ENCODE results near the gene ZNF503.
A peak's percentile ranks its signal among the peaks of the same experiment; 100 is the strongest.

ZNF503 gene

DNA sequence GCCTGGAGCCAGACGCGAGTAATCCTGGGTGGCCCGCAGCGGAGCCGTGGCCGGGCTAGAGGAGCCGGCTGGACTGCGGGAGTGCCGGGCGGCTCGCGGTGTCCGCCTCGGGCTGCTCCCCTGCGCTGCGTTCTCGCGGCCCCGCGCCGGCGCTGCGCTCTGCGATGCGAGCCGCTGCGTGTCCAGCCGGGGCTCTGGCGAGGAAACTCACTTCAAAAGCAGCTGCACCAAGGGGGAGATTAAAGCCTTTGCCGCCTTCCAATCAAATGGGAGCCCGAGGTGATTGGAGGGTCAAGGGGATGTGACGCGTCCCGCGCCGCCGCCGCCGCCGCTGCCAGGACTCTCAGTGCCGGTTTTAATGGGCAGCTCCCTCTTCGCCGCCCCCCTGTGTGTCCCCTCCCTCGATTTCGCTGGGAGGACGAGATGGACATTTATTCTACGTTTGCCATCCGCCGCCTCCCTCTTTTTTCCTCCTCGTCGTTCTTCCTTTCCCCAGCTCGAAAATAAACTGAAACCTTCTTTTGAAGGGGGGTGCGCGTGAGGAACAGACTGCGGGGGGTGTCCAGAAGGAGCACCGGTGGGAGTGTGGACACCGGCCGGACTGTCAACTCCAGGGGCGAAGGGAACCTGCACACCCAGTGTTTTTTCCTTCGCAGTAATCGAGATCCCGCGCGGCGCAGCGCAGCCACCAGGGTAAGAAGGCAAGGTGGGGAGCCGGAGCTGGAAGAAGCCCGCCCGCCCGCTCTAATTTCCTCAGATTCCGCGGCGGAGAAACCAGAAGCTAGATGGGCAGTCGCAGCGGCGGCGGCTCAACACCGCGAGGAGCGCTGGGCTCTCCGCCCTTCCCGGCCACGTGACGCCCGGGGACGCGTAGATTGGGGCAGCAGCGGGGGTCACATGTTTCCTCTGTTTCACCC, at the start of gene ZNF503:
TSS of gene ZNF503 (minus strand) at position 196 of the 917 bp plus-strand sequence. CDS start 345 bp downstream, outside the sequence.
- peak; percentile 98 for DNase-seq

DNA sequence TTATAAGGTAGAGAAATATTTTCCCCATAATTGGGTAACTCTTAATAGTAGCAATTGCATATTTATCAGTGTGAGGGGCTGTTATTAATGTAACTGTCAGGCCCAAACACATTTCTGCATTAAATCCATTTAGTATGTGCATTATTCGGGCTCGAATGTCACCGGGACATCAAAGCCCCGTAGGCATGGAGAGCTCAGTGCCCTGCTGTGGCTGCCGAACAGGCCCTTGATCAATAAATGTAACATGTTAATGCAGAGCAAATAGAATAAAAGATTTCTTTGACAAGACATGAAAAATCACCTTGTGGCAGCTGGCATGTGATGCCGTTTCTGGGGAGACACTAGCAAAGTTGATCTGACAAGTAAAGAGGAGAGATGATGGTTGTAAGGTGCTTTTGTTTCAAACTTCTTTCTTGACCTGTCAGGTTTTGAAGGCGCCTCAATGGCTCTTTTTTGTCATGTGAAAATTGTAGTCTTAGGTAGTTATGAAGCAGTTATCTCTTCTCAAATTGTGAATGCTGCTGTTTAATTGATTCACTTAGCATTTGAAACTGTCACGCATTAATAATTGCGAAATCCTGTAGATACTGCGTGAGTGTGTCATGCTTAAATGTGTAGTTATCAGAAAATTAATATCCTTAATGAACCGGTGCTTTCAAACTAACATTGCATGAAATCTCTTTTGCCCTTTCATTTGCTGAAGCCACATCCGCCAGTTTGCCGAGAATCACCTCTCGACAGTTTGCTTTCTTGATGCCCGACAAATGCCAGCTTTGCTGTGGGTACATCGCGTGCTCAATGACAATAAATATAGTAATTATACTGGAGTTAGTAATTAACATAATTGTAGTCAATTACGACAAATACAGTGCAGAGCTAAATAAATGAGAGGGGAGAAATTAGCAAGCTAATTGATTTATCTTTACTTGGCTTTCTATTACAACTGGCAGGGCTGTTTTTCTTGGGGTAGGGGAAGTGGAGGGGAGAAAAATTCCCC, 49.4 kb upstream of the ZNF503 start:
- DNase-seq: peak; percentile 32

- no peak for DNase-seq
Measured at GRCh38 chr10:75450075-75450445, 48.5 kb upstream of the ZNF503 start.

- DNase-seq: no peak
Measured at GRCh38 chr10:75449382-75450074, 48.0 kb upstream of the ZNF503 start.

DNA sequence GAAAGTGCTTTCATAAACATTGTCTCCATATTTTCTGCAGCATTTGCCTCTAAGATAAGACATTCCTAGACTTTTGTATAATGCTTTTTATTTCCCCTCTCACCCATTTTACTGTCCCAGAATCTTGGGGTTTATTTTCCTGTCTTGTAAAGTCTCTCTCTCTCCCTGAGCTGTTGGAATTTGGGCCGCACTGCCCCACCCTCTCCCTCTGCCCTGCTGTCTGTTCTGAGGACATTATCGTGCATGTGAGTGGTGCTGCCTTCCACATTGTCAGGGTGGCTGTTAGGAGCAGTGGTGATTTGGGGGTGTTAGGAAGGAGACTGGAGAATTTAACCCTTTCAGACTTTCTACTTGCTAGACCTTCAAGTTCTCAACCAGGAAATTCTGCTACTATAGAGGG, 46.6 kb upstream of the ZNF503 start:
- DNase-seq: no peak

- peak; percentile 4 for DNase-seq
Measured at GRCh38 chr10:75446508-75446907, 44.9 kb upstream of the ZNF503 start.

- DNase-seq: peak; percentile 55
Measured at GRCh38 chr10:75444781-75445386, 43.3 kb upstream of the ZNF503 start.

DNA sequence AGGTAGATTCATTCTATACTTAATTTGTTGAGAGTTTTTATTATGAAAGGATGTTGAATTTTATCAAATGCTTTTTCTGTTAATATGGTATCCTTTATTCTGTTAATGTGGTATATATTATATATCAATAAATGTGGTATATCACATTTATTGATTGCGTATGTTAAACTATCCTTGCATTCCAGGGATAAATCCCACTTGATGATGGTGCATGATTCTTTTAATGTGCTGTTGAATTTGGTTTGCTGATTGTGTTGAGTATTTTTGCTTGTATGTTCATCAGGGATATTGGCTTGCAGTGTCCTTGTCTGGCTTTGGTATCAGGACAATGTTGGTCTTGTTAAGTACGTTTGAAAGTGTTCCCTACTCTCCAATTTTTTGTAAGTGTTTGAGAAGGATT, 41.8 kb upstream of the ZNF503 start:
- no peak for DNase-seq

DNA sequence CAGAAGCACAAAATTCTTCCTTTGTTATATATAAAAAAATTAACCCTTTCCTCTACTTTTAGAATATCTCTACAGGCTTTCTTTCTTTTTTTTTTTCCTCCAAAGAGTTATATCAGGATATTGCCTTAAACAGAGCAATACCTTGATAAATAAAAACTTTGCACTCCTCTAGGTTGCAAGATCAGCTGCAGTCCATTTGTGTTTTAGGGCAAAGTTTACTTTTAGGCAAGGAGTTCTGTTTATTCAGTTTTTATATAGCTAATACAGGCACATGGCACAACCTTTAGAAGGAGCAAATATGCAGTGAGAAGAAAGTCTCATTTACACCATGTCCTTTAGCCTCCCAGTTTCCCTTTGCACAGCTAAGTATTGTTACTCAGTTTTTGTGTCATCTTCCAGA, 40.1 kb upstream of the ZNF503 start:
- DNase-seq: no peak

DNA sequence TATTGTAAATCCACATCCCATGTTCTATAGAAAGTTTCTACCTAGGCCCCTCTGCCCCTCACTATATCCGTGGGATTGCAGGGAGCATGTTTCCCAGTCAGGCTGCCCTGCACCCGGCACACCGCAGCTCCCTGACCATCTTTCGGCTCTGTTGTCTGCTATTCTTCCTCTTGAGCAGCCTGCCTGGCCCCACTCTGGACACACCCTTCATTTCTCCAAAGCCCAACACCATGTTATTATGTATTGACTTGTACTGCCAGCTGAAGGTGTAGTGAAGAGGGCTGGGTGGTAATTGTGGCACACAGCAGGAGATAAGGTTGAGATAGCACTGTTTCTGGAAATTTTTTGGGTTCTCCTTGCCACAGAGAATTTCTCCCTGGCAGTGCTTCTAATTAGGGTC, 39.6 kb upstream of the ZNF503 start:
- peak; percentile 31 for DNase-seq

DNA sequence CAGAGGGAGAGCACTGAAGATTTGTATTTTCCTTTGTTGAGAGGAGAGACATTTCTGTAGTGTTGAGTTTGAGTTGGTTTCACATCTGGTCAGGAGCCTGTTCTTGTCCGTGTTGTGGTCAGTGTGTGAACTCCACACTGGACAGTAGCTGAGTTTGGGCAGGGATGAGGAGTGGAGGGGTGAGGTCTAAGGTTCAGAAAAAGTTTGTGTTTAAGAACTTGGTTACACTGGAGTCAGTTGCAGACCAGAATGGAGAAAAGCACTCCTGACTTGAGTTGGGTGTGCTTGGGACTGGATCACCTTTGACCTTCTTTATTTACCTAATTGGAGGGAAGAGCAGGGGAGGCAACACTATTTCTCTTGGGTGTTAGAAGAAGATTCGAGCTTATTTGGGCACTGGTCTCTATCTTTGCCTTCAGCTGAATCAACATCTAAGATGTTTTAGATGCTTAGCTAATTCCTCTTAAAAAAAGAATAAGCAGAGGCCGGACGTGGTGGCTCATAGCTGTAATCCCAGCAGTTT, 38.8 kb upstream of the ZNF503 start:
- DNase-seq: peak; percentile 7

DNA sequence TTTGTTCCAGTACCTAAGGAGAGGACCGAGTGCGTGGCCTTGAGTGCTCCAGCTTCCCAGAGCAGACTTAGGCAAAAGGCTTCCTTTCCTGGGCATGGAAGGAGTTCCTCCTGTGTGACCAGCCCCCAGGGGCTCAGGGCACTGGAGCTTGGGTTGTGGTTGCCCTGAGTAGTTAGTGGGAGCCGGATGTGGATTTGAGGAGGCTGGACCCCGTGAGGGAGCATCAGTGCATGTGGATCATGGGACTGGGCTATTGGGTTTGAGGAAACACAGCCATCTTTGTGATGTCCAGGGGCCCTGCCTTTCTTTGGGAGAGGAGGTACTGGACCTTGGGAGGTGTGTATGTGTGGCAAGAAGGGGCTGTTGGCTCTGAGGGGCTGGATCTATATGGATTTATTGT, 38.2 kb upstream of the ZNF503 start:
- peak; percentile 18 for DNase-seq

DNA sequence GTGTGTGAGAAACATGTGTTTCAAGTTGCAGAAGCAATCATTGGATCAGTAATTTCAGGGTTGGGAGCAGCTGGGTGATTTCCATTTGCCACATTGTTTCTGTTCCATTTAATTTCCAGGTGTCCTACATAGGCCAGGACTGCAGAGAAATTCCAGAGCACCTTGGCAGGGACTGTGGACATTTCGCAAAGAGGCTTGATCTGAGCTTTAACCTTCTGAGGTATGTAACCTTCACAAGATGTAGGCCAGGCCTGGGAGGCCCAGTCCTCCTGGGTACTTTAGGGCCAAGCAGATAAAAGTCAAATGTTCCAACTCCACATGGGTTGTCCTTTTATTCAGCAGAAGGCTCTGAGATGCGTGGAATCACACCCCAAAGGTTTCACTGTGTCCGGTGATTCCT, 36.7 kb upstream of the ZNF503 start:
- peak; percentile 33 for DNase-seq

GRCh38 chr10:75437693-75438092, 36.1 kb upstream of the ZNF503 start:
- DNase-seq: peak; percentile 7

- no peak for DNase-seq
Measured at GRCh38 chr10:75436896-75437295, 35.3 kb upstream of the ZNF503 start.

- DNase-seq: no peak
Measured at GRCh38 chr10:75435291-75435690, 33.7 kb upstream of the ZNF503 start.

DNA sequence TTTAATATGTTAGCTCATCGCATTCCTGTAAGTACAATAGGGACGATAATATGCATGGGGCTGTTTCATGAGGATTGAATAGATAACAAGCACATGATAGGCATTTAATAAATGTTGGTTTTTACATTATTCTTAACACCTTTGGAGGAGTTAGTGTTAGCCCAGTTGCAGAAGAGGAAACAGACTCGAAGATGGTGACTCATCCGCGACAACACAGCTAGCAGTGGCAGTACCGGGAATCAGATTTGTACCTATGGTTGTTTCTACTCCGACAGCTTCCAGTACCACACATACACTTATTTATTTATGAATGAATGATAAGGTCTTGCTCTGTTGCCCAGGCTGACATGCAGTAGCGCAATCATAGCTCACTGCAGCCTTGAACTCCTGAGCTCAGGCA, 32.7 kb upstream of the ZNF503 start:
- no peak for DNase-seq

- no peak for DNase-seq
Measured at GRCh38 chr10:75433216-75433615, 31.7 kb upstream of the ZNF503 start.

GRCh38 chr10:75432763-75433162, 31.2 kb upstream of the ZNF503 start:
- DNase-seq: no peak

DNA sequence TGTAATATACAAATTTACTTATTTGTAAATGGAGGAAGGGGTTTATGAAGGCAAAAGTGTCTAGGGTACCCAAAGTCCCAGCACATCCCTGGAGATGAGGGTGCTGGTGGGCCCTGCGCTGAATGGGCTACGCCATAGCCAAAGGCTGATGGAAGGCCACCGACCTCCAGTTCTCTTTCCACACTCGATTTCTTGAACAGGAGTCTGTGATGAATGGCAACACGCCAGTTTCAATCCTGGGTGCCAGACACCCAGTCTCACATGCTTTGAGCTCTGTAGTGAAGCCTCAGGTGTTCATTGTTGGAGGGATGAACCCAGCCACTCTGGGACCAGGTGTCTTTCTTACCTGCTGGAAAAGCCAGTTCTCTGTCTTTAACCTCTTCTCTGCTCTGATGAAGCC, 30.6 kb upstream of the ZNF503 start:
- DNase-seq: no peak

- DNase-seq: no peak
Measured at GRCh38 chr10:75431180-75432111, 29.9 kb upstream of the ZNF503 start, which contains the start of gene LRMDA. Gene LRMDA (plus strand): TSS chr10:75431624.

Data from islet precursor cell (in vitro differentiated cells).